HG03342 (cell line): Measurements from ENCODE around the gene HOXD10.

Experiments used
- ATAC-seq: cut with Tn5 transposase; IDR thresholded peaks from one replicate; pipeline ENCODE4 v1.9.1; 2021; ENCODE audit warnings: mild to moderate bottlenecking, moderate library complexity; ENCODE audit not compliant: unreplicated experiment

The HOXD10 gene

GRCh38 chr2:176160986-176161824 is 44.6 kb downstream of the HOXD10 start:
- ATAC-seq, result no peak

- no peak for ATAC-seq
Measured at GRCh38 chr2:176161825-176162626, 45.4 kb downstream of the HOXD10 start.

- no peak for ATAC-seq
Measured at GRCh38 chr2:176162911-176163671, 46.5 kb downstream of the HOXD10 start.

- no peak for ATAC-seq
Measured at GRCh38 chr2:176163672-176164056, 47.1 kb downstream of the HOXD10 start.

- no peak for ATAC-seq
Measured at GRCh38 chr2:176164201-176164600, 47.6 kb downstream of the HOXD10 start.

GRCh38 chr2:176164611-176165369 is 48.2 kb downstream of the HOXD10 start:
- no peak for ATAC-seq

- no peak for ATAC-seq
Measured at GRCh38 chr2:176165370-176166050, 48.9 kb downstream of the HOXD10 start.

GRCh38 chr2:176166272-176166671 is 49.7 kb downstream of the HOXD10 start:
- ATAC-seq, result no peak

GRCh38 chr2:176167398-176167797 is 50.8 kb downstream of the HOXD10 start:
- ATAC-seq, result no peak

- no peak for ATAC-seq
Measured at GRCh38 chr2:176169181-176169580, 52.6 kb downstream of the HOXD10 start.
